ENCODE measurements around the gene IL25.

Gene IL25

DNA sequence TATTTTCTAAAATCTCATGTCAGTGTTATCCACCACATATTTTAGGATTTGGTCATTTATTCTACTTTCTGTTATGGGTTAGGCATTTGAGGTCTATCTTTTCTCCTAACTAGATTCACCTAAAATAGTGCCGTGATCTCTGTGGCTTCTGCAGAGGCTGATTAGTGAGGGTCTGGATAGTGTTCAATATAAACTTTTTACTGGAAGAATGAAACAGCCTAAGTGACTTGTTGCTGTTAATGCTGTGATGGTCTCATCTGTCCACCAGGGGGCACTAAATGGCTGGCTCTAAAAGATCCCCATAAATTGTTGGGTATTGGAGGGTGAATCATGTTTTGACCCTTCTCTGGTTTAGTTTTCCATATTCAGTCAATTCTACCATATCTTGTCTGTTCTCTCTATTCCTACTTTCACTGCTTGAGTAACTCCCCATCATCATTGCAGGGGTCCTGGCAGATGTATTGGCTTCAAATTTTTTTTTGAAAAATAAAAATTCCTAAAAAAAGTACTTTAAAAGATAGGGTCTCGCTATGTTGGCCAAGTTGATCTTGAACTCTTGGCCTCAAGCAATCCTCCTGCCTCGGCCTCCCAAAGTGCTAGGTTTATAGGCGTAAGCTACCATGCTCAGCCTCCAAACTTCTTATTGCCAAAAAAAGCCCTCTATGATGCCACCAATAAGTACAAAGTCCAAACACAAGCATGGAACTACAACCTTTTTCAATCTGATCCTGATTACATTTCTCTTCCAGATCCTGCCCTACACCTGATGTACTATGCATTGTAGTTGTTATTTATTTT is 44.5 kb upstream of the IL25 start:
- CTCF ChIA-PET, result interaction anchor here (0.6 to 18.0 kb wide), 18 partner anchors 10 to 388 kb away, joined by 3 to 303 read pairs (median 4); partner anchors contain the start of genes CMTM5, IL25 and SLC22A17
- TF ChIP-seq, protein P1, sequence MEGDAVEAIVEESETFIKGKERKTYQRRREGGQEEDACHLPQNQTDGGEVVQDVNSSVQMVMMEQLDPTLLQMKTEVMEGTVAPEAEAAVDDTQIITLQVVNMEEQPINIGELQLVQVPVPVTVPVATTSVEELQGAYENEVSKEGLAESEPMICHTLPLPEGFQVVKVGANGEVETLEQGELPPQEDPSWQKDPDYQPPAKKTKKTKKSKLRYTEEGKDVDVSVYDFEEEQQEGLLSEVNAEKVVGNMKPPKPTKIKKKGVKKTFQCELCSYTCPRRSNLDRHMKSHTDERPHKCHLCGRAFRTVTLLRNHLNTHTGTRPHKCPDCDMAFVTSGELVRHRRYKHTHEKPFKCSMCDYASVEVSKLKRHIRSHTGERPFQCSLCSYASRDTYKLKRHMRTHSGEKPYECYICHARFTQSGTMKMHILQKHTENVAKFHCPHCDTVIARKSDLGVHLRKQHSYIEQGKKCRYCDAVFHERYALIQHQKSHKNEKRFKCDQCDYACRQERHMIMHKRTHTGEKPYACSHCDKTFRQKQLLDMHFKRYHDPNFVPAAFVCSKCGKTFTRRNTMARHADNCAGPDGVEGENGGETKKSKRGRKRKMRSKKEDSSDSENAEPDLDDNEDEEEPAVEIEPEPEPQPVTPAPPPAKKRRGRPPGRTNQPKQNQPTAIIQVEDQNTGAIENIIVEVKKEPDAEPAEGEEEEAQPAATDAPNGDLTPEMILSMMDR (IDR thresholded peaks at IDR 0.05; ENCODE audit: insufficient read depth, low read length, missing control alignments), result peak; percentile 73
- no peak for DNase-seq (ENCODE audit: low read depth, low spot score)
- H3K4me3 ChIP-seq (ENCODE audit: low read depth, low read length), result no peak overlapping the region
- POLR2A ChIA-PET, result interaction anchor here (1.8 kb wide), 1 partner anchor 52 kb away, joined by 9 read pairs; no protein-coding TSS in a partner anchor

DNA sequence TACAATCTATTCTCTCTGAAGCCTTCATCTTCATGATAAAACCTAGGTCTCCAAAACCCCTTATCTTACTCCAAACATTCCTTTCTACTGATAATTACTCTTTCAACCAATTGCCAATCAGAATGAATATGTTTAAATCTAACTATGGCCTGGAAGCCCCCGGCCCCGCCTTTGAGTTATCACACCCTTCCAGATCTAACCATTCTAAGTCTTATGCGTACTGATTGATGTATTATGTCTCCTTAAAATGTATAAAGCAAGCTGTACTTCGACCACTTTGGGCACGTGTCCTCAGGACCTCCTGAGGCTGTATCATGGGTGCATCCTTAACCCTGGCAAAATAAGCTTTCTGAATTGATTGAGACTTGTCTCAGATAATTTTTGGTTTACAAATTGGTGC is 37.0 kb upstream of the IL25 start:
- TF ChIP-seq, protein P1 (IDR thresholded peaks at IDR 0.05; ENCODE audit: insufficient read depth, low read length, missing control alignments), result no peak
- no peak for DNase-seq (ENCODE audit: low read depth, low spot score)
- POLR2A ChIA-PET, result no interaction called here
- H3K4me3 ChIP-seq (ENCODE audit: low read depth, low read length), result no peak overlapping the region
- CTCF ChIA-PET, result interaction anchor here (1.4 to 18.0 kb wide), 3 partner anchors 10 to 43 kb away, joined by 8 to 303 read pairs (median 9); partner anchors contain the start of genes CMTM5 and SLC22A17

DNA sequence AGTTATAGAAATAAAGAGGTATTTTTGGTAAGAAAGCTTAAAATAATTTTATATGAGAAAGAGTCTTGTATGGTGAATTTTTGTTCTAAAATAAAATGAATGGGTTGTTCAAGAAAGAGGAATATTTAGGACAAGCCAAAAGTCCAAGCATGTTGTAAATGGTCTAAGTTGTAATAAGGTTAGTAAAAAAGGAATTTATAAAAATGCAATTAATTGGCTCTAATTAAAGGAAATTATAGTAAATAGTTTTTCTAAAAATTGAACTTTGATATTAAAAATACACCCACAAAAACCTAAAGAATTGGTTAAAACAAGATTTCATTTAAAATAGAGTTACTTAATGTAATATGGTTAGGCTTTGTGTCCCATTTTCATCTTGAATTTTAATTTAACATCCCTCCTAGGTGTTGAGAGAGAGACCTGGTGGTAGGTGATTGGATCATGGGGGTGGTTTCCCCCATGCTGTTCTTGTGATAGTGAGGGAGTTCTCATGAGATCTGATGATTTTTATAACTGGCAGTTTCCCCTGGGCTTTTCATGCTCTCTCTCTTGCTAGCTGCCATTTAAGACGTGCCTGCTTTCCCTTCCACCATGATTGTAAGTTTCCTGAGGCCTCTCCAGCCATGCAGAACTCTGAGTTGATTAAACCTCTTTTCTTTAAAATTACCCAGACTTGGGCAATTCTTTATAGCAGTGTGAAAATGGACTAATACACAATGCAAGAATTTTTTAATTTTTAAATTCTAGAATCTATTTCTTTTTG is 32.9 kb upstream of the IL25 start:
- H3K4me3 ChIP-seq (ENCODE audit: low read depth, low read length), result no peak overlapping the region
- ChIA-PET CTCF (interaction anchor here (0.6 to 3.0 kb wide), 4 partner anchors 11 to 40 kb away, joined by 3 to 24 read pairs (median 4); partner anchors contain the start of gene SLC22A17), POLR2A (no interaction called here)
- TF ChIP-seq, protein P1 (IDR thresholded peaks at IDR 0.05; ENCODE audit: insufficient read depth, low read length, missing control alignments), result no peak
- no peak for DNase-seq (ENCODE audit: low read depth, low spot score)

DNA sequence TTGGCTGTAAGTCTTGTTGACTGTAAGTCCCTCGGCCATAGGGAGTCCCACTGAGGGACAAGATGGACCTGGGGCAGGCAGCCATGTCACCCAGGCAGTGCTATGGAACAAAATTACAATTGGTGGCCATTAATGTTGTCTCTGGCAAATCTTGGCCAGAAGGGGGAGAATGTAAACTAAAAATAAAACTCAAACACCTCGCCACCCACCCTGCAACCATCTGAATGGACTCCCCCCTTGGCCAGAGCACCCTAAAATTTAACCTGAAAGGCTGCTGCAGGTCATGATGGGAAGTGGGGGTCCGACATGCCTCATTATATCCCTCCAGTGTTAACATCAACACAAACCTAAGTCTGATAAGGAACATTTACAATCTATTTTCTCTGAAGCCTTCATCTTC is 28.1 kb upstream of the IL25 start:
- ChIA-PET CTCF (interaction anchor here (0.7 to 2.6 kb wide), 11 partner anchors 9 to 36 kb away, joined by 3 to 12 read pairs (median 5); partner anchors contain the start of gene SLC22A17), POLR2A (interaction anchor here (1.3 kb wide), 1 partner anchor 8 kb away, joined by 4 read pairs; the partner anchor contains the start of gene SLC22A17)
- no peak overlapping the region for H3K4me3 ChIP-seq (ENCODE audit: low read depth, low read length)
- TF ChIP-seq, protein P1 (IDR thresholded peaks at IDR 0.05; ENCODE audit: insufficient read depth, low read length, missing control alignments), result no peak
- DNase-seq (ENCODE audit: low read depth, low spot score), result no peak

DNA sequence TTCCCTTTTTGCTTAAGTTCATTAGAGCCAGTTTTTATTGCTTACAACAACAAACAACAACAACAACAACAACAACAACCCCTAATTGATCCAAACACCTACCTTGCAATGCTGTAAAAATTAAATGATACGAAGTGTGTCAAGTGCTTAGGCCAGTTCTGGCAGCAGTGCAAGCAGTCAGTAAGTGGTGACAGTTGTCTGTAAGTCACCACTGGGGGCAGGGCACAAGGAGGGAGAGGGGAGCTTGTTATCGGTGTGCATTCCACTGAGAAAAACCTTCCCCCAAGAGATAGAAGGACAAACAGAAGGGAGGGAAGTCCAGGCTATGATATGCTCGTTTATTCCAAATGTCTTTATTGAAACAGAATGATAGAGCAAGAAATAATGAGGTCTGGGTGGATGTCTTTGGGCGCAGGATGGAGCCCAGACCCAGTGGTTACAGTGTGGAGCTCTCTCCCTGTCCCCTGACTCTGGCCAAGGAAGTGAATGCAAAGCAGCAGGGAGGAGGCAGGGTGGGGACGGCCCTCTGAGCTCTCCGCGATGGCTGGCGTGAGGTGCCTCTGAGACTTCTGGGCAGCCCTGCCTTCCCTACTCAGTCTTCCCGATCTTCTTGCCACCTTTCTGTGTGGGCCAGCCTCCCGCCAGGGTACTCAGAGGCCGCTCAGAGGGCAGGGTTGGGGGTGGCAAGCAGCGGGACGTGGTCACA is 26.5 kb upstream of the IL25 start:
- TF ChIP-seq, protein P1 (IDR thresholded peaks at IDR 0.05; ENCODE audit: insufficient read depth, low read length, missing control alignments), result no peak
- ChIA-PET CTCF (interaction anchor here (1.2 to 2.6 kb wide), 10 partner anchors 8 to 37 kb away, joined by 3 to 12 read pairs (median 7); no protein-coding TSS in a partner anchor), POLR2A (interaction anchor here (0.7 kb wide), 1 partner anchor 9 kb away, joined by 3 read pairs; no protein-coding TSS in a partner anchor)
- no peak for DNase-seq (ENCODE audit: low read depth, low spot score)
- no peak overlapping the region for H3K4me3 ChIP-seq (ENCODE audit: low read depth, low read length)

Measured in AG04449 (cell line).